Upper lobe of left lung (tissue), 4 donors: ENCODE measurements around the gene KIF14.

ENCODE experiments used
- EP300 ChIP-seq, 4 donors: sonication (generic); formaldehyde crosslinking; IDR thresholded peaks; one replicate each; pipeline ENCODE4 v1.5.1; 2017; ENCODE audit warnings: antibody characterized with exemption in 4 of 4, control low read depth in 2 of 4
- POLR2A ChIP-seq, 4 donors: fragments of 450-650 bp; IDR thresholded peaks; one replicate each; pipeline ENCODE4 v1.5.1; 2016 to 2017; ENCODE audit warnings: antibody characterized with exemption in 4 of 4, mild to moderate bottlenecking in 2 of 4
- POLR2AphosphoS5 ChIP-seq, 2 donors: sonication (generic); formaldehyde crosslinking; IDR thresholded peaks; one replicate each; pipeline ENCODE4 v1.5.1; 2017; ENCODE audit warnings: antibody characterized with exemption in 2 of 2
- TF ChIP-seq, protein P1 (sequence below), 6 experiments: fragments of 450-650 bp in 4 of 6; fragments of 200-600 bp in 2 of 6; sonication (generic) in 2 of 6; IDR thresholded peaks; one replicate each; pipeline ENCODE4 v1.5.1; 2016 to 2019; ENCODE audit warnings: antibody characterized with exemption in 6 of 6

DNA sequence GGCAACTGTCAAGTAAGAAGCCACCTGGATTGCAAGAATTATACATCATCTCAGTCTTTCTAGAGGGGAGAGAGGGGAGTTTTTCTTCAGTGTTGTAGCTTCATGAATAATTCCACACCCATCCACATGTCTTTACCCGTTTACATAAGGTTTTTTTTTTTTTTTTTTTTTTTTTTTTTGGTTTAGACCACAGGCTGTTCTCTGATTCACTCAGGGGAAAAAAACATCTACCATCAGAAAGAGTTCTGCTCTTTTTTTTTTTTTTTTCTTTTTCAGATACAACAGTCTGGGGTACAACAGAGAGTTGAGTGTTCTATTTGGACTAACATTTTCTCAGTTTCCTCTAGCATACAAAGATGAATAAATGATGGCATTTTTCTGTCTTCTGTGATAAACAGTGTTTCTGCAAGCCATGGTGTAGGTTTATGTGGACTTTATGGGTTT, 4.9 kb upstream of the KIF14 start:
- TF ChIP-seq, protein P1, sequence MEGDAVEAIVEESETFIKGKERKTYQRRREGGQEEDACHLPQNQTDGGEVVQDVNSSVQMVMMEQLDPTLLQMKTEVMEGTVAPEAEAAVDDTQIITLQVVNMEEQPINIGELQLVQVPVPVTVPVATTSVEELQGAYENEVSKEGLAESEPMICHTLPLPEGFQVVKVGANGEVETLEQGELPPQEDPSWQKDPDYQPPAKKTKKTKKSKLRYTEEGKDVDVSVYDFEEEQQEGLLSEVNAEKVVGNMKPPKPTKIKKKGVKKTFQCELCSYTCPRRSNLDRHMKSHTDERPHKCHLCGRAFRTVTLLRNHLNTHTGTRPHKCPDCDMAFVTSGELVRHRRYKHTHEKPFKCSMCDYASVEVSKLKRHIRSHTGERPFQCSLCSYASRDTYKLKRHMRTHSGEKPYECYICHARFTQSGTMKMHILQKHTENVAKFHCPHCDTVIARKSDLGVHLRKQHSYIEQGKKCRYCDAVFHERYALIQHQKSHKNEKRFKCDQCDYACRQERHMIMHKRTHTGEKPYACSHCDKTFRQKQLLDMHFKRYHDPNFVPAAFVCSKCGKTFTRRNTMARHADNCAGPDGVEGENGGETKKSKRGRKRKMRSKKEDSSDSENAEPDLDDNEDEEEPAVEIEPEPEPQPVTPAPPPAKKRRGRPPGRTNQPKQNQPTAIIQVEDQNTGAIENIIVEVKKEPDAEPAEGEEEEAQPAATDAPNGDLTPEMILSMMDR (IDR thresholded peaks at IDR 0.05) = no peak
- TF ChIP-seq POLR2A (IDR thresholded peaks at IDR 0.05) = no peak
- no peak for TF ChIP-seq EP300 (IDR thresholded peaks at IDR 0.05)
- TF ChIP-seq POLR2AphosphoS5 (IDR thresholded peaks at IDR 0.05) = no peak
